Lower lobe of right lung (tissue), 2 donors: ENCODE results near the gene ALKBH7. TPM values are rescaled to one million over a fixed set of nuclear protein-coding genes. Genes with fewer than 3 reads are reported as not detected.
A peak's percentile ranks its signal among the peaks of the same experiment; 100 is the strongest.

ENCODE experiments used
- ATAC-seq, 2 donors: fragments of 200-7000 bp; cut with Tn5 transposase; one replicate each; pipeline ENCODE4 v1.9.1; 2020 to 2022; ENCODE audit warnings: mild to moderate bottlenecking in 2 of 2, moderate library complexity in 2 of 2
- DNase-seq: peaks from one replicate; pipeline ENCODE4 v3.0.0-alpha.2; 2020
- H3K27ac ChIP-seq: fragments of 200-600 bp; one replicate; pipeline ENCODE4 v1.8.0; 2022
- H3K27me3 ChIP-seq: fragments of 200-600 bp; one replicate; pipeline ENCODE4 v1.8.0; 2022; ENCODE audit warnings: low read depth
- H3K36me3 ChIP-seq: fragments of 200-600 bp; one replicate; pipeline ENCODE4 v1.8.0; 2022; ENCODE audit warnings: mild to moderate bottlenecking
- H3K4me1 ChIP-seq: fragments of 200-600 bp; one replicate; pipeline ENCODE4 v1.8.0; 2022
- H3K4me3 ChIP-seq: fragments of 200-600 bp; one replicate; pipeline ENCODE4 v1.8.0; 2022; ENCODE audit warnings: mild to moderate bottlenecking
- H3K9me3 ChIP-seq: fragments of 200-600 bp; one replicate; pipeline ENCODE4 v1.8.0; 2022
- intact Hi-C: fragments of 100-400 bp; cut with DNase I; formaldehyde crosslinking; loops from one replicate; pipeline ENCODE4 v1.11.0; 2022
- total RNA-seq: library from RNA; stranded (reverse); fragmentation: NEBNext Ultra II Directional; extraction: Animal tissue kit (Norgen Biotek cat#: 25700); gene quantifications from one replicate; pipeline ENCODE4 v1.2.1, GENCODE V29; 2021
- TF ChIP-seq, protein P1 (sequence below): fragments of 200-600 bp; IDR thresholded peaks from one replicate; pipeline ENCODE4 v1.8.0; 2022; ENCODE audit warnings: antibody characterized with exemption, mild to moderate bottlenecking
- donor health status: DM: no; HTN: yes; CAD: no; lungs with severe emphysema.

ALKBH7 gene
- total RNA-seq, 1 donor from 2014 or later: 61.5 TPM

DNA sequence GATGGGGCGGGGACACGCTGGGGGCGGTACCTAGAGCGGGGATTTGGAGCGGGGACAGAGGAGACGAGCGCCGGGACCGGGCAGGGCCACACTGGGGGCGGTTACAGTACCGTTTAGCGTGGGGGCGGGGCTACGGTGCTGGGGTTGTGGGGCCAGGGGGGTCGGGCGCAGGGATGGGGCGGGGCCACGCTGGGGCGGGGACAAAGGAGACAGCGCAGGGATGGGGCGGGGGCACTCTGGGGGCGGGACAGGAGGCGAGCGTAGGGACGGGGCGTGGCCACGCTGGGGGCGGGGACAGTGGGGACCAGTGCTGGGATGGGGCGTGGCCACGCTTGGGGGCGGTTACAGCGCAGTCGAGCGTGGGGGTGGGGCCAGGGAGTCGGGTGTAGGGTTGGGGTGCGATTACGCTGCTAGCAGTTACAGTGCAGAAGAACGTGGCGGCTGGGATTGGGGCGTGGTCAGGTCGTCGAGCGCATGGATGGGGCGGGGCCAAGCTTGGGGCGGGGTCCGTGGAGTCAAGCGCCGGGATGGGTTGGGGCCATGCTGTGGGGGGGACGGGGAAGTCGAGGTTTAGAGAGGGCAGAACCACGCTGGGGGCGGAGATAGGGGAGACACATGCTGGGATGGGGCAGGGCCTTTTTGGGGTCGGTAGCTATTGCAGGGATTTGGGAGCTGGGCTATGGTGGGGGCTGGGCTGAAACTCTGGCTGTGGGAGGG, 660 bp downstream of the ALKBH7 start:
- ATAC-seq: peak; percentile 92 to 94

DNA sequence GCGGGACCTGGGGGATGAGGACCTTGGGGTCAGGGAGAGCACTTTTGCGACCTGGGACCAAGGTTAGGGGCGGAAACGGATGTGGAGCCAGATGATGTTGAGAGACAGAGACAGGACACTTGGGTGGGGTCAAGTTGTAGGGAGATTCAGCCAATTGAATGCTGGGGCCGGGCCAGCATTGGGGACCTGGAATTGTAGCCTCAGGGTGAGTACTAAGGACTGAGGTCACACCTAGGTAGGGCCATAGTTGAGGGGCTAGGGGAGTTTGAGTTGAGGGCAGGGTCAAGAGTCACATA, 1.2 kb downstream of the ALKBH7 start:
- intact Hi-C loops: no loop called here
- DNase-seq (no peak), ATAC-seq (no peak)
- H3K4me3 ChIP-seq: peak overlapping the region; percentile 92
- TF ChIP-seq, protein P1, sequence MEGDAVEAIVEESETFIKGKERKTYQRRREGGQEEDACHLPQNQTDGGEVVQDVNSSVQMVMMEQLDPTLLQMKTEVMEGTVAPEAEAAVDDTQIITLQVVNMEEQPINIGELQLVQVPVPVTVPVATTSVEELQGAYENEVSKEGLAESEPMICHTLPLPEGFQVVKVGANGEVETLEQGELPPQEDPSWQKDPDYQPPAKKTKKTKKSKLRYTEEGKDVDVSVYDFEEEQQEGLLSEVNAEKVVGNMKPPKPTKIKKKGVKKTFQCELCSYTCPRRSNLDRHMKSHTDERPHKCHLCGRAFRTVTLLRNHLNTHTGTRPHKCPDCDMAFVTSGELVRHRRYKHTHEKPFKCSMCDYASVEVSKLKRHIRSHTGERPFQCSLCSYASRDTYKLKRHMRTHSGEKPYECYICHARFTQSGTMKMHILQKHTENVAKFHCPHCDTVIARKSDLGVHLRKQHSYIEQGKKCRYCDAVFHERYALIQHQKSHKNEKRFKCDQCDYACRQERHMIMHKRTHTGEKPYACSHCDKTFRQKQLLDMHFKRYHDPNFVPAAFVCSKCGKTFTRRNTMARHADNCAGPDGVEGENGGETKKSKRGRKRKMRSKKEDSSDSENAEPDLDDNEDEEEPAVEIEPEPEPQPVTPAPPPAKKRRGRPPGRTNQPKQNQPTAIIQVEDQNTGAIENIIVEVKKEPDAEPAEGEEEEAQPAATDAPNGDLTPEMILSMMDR: no peak
- no peaks in the 10 kb centered on the region for H3K9me3 ChIP-seq
- H3K27me3 ChIP-seq: no peaks in the 10 kb centered on the region
- H3K4me1 ChIP-seq: peaks cover 7% of the 10 kb centered on the region
- peak overlapping the region; percentile 46 for H3K27ac ChIP-seq
- peaks cover 24% of the 10 kb centered on the region for H3K36me3 ChIP-seq

More for the DNA sequence above, 660 bp downstream of the ALKBH7 start:
- Histone ChIP-seq H3K27ac (peak overlapping the region; percentile 98), H3K27me3 (no peaks in the 10 kb centered on the region), H3K36me3 (peaks cover 29% of the 10 kb centered on the region), H3K9me3 (no peaks in the 10 kb centered on the region), H3K4me1 (peaks cover 7% of the 10 kb centered on the region), H3K4me3 (peak overlapping the region; percentile 92)
- intact Hi-C loops: no loop called here
- TF ChIP-seq, protein P1: no peak
- peak; percentile 99 for DNase-seq

DNA sequence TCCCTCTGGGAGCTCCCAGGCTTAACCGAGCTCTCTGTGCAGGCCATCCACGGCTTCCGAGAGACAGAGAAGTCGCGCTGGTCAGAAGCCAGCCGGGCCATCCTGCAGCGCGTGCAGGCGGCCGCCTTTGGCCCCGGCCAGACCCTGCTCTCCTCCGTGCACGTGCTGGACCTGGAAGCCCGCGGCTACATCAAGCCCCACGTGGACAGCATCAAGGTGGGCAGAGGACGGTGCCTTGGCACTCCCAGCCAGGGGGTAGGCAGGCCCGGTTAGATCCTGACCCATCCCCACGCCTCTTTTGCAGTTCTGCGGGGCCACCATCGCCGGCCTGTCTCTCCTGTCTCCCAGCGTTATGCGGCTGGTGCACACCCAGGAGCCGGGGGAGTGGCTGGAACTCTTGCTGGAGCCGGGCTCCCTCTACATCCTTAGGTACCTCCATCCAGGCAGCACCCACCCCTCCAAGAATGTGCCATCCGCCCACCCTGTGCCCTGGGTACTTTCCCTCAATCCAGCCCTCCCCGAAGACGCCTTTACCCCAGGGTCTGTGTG, 1.6 kb downstream of the ALKBH7 start:
- Histone ChIP-seq H3K27ac (peak overlapping the region; percentile 46), H3K36me3 (peaks cover 22% of the 10 kb centered on the region), H3K4me1 (peaks cover 7% of the 10 kb centered on the region), H3K27me3 (no peaks in the 10 kb centered on the region), H3K4me3 (peak overlapping the region; percentile 92), H3K9me3 (no peaks in the 10 kb centered on the region)
- intact Hi-C loops: no loop called here
- TF ChIP-seq, protein P1: no peak
- ATAC-seq: no peak
- no peak for DNase-seq

DNA sequence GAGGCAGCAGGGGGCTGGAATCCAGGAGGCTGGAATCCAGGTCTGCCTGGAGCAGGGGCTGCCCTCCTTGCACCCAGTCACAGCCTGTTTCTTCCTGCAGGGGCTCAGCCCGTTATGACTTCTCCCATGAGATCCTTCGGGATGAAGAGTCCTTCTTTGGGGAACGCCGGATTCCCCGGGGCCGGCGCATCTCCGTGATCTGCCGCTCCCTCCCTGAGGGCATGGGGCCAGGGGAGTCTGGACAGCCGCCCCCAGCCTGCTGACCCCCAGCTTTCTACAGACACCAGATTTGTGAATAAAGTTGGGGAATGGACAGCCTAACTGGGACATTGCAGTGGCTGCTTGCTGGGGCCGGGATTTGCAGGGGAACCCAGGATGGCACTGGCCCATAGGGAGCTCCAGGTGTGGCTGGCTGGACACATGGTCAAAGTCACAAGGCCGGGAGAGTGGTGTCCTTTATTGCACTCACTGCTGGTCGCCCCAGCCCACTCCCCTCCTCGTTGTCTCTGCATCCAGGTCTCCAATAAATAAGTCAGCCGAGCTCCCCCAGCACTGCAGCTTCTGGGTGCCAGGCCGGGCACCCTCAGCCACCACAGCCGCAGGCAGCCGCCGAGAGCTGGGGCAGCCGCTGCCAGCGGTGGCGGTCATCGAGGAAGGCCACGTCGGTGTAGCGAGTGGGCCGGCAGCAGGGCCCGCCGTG, 2.3 kb downstream of the ALKBH7 start:
- Histone ChIP-seq H3K36me3 (peaks cover 26% of the 10 kb centered on the region), H3K4me1 (peaks cover 7% of the 10 kb centered on the region), H3K27ac (no peak overlapping the region), H3K4me3 (no peak overlapping the region), H3K27me3 (no peaks in the 10 kb centered on the region), H3K9me3 (no peaks in the 10 kb centered on the region)
- no peak for DNase-seq
- TF ChIP-seq, protein P1: no peak
- intact Hi-C loops: no loop called here
- ATAC-seq: no peak

DNA sequence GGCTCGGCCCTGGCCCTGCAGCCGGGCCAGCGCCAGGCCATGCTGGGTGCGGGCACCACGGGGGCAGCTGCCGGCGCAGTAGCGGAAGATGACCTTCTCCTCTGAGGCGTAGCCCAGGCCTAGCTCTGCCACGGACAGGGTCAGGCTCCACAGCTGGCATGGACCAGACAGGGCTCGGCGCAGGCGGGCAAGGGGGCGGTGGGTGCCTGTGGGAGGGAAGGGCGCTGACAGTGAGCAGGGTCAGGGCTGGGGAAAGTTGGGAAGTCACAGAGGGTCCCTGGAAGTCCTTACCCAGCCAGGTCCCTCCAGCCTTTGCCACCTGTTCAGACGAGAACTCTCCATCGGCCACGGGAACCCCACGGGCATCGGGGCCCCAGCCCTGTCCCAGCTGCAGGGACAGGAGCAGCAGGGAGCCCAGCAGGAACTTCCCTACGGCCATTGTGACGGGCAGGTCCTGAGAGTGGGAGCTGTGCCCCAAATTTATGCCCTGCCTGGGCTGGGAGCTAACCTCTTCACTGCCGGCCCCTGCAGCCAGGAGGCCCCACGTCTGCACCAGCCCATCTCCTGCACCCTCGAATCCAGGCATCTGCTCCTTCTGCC, 2.9 kb downstream of the ALKBH7 start, which contains the start of gene PSPN:
TSS of gene PSPN (minus strand) at position 523 of the 600 bp plus-strand sequence. CDS start at position 439, 84 bp downstream.
- TF ChIP-seq, protein P1: no peak
- ATAC-seq (no peak), DNase-seq (no peak)
- Histone ChIP-seq H3K4me3 (no peak within 1 kb of the TSS), H3K27ac (no peak within 1 kb of the TSS), H3K9me3 (no peaks in the 10 kb centered on the region), H3K27me3 (no peaks in the 10 kb centered on the region), H3K36me3 (peaks cover 32% of the 10 kb centered on the region), H3K4me1 (peaks cover 7% of the 10 kb centered on the region)
- intact Hi-C loops: no loop called here
